A673 (cell line): Measurements from ENCODE around the gene TLE3. TPM values are rescaled to one million over a fixed set of nuclear protein-coding genes. Genes with fewer than 3 reads are reported as not detected.

Source experiments
- BruUV-seq: library from RNA; stranded (reverse); fragments of 400-500 nt; replicated peaks from 2 replicates; lab custom pipeline; 2021; lab: Mats Ljungman, UMichigan
- CTCF ChIA-PET: fragments of 300-600 bp; sonication (Branson Sonifier 250); formaldehyde crosslinking; loops from one replicate; lab custom pipeline; 2022; ENCODE audit warnings: antibody characterized with exemption; lab: Charles Lee
- POLR2A ChIA-PET: fragments of 300-600 bp; sonication (Branson Sonifier 250); formaldehyde crosslinking; loops from one replicate; lab custom pipeline; 2022; ENCODE audit warnings: antibody characterized with exemption; ENCODE audit not compliant: low non-redundant PET; lab: Charles Lee
- DNase-seq: peaks from one replicate; pipeline ENCODE4 v3.0.0-alpha.2; 2015; ENCODE audit warnings: low spot score
- H3K27ac ChIP-seq: fragments of 200-600 bp; sonication (generic); 2 replicates; pipeline ENCODE4 v1.5.1; 2016; ENCODE audit warnings: mixed run types, low read depth, mild to moderate bottlenecking, mixed read lengths, antibody characterized with exemption, low read length; ENCODE audit not compliant: poor library complexity, severe bottlenecking
- H3K27me3 ChIP-seq: fragments of 200-600 bp; sonication (generic); replicated peaks from 2 replicates; pipeline ENCODE4 v1.6.1; 2017; ENCODE audit warnings: mixed run types, low read depth, mild to moderate bottlenecking, mixed read lengths, antibody characterized with exemption, low read length; ENCODE audit not compliant: insufficient read depth, poor library complexity
- H3K36me3 ChIP-seq: fragments of 200-600 bp; sonication (generic); 2 replicates; pipeline ENCODE4 v1.6.1; 2016; ENCODE audit warnings: mixed run types, mild to moderate bottlenecking, mixed read lengths, antibody characterized with exemption, low read length; ENCODE audit not compliant: insufficient read depth, poor library complexity, severe bottlenecking
- H3K4me1 ChIP-seq: fragments of 200-600 bp; sonication (generic); 2 replicates; pipeline ENCODE4 v1.6.1; 2017; ENCODE audit warnings: mixed run types, mild to moderate bottlenecking, mixed read lengths, antibody characterized with exemption, low read length; ENCODE audit not compliant: insufficient read depth, poor library complexity, severe bottlenecking
- H3K4me3 ChIP-seq: fragments of 200-600 bp; sonication (generic); 2 replicates; pipeline ENCODE4 v1.5.1; 2016; ENCODE audit warnings: low read depth, mixed run types, mild to moderate bottlenecking, mixed read lengths, low read length; ENCODE audit not compliant: poor library complexity, severe bottlenecking
- H3K9me3 ChIP-seq: fragments of 200-600 bp; sonication (generic); 2 replicates; pipeline ENCODE4 v1.6.1; 2016; ENCODE audit warnings: mixed run types, low read depth, mild to moderate bottlenecking, mixed read lengths, antibody characterized with exemption, low read length; ENCODE audit not compliant: poor library complexity, severe bottlenecking
- EZH2 ChIP-seq: fragments of 200-600 bp; sonication (generic); IDR thresholded peaks from 2 replicates; pipeline ENCODE4 v1.6.1; 2017; ENCODE audit warnings: borderline replicate concordance, low read depth, mild to moderate bottlenecking, mixed read lengths, antibody characterized with exemption, low read length; ENCODE audit not compliant: poor library complexity, severe bottlenecking
- intact Hi-C: fragments of 100-400 bp; cut with micrococcal nuclease; formaldehyde crosslinking; loops from one replicate; pipeline ENCODE4 v1.10.0; 2022; ENCODE audit not compliant: unreplicated experiment
- total RNA-seq: library from RNA; stranded (reverse); gene quantifications from 2 replicates; pipeline ENCODE4 v1.2.3, GENCODE V29; 2021
- TF ChIP-seq, protein P1 (sequence below): fragments of 300-800, 200-600 bp; sonication (generic); conservative IDR thresholded peaks from 2 replicates; pipeline ENCODE4 v1.5.1; 2017; ENCODE audit warnings: low read depth, mild to moderate bottlenecking, antibody characterized with exemption, low read length, moderate library complexity, mixed read lengths

TLE3 gene
- total RNA-seq, 1 experiment from 2014 or later, result 90.4 TPM

DNA sequence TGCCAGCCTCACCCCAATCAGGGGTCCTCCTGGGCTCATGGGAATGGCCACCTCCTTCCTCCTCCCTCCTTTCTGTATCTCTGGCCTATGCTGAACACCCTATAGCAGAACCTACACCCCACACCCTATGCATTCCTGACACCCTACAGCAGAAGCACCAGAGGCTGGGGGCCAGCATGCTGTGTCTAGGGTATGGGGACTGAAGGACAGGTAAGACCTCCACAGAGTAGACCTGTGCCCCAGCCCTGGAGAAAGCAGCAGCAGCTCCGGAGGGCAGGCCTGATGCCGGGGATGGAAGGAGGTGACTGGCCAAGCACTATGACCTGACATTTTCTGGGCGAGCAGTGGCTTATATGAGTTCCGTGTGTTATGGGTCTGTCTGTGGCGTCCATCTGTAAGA is 66.9 kb downstream of the TLE3 start:
- no peak overlapping the region for H3K27ac ChIP-seq
- no peak for DNase-seq
- H3K4me3 ChIP-seq, result no peak overlapping the region
- no peak for TF ChIP-seq EZH2
- TF ChIP-seq, protein P1, sequence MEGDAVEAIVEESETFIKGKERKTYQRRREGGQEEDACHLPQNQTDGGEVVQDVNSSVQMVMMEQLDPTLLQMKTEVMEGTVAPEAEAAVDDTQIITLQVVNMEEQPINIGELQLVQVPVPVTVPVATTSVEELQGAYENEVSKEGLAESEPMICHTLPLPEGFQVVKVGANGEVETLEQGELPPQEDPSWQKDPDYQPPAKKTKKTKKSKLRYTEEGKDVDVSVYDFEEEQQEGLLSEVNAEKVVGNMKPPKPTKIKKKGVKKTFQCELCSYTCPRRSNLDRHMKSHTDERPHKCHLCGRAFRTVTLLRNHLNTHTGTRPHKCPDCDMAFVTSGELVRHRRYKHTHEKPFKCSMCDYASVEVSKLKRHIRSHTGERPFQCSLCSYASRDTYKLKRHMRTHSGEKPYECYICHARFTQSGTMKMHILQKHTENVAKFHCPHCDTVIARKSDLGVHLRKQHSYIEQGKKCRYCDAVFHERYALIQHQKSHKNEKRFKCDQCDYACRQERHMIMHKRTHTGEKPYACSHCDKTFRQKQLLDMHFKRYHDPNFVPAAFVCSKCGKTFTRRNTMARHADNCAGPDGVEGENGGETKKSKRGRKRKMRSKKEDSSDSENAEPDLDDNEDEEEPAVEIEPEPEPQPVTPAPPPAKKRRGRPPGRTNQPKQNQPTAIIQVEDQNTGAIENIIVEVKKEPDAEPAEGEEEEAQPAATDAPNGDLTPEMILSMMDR, result no peak
- no TSS peak for BruUV-seq
- POLR2A ChIA-PET, result no interaction called here
- H3K4me1 ChIP-seq, result peaks cover 17% of the 10 kb centered on the region
- CTCF ChIA-PET, result no interaction called here
- intact Hi-C loops, result no loop called here
- no peaks in the 10 kb centered on the region for H3K9me3 ChIP-seq
- no peaks in the 10 kb centered on the region for H3K36me3 ChIP-seq
- no peaks in the 10 kb centered on the region for H3K27me3 ChIP-seq

DNA sequence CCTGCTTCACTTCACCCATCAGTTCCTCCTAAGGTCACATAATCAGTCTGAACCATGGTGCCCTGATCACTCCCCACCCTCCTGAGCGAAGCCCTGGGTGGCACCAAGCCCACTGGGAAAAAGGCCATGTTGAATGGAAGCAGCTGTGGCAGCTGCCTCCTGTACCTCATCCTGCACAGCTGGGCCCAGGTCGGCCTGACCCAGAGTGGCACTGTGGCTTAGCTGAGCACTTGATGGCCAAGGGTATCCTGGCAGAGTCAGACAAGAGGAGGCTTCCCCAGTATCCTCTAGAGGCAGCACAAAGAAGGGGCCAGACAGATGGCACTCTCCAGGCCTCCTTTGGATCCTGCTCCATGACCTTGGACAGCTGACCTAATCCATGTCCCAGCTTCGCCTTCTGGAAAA is 68.4 kb downstream of the TLE3 start:
- CTCF ChIA-PET, result no interaction called here
- H3K27ac ChIP-seq, result no peak overlapping the region
- BruUV-seq, result no TSS peak
- H3K27me3 ChIP-seq, result no peaks in the 10 kb centered on the region
- H3K36me3 ChIP-seq, result no peaks in the 10 kb centered on the region
- no peak for TF ChIP-seq EZH2
- TF ChIP-seq, protein P1, result no peak
- POLR2A ChIA-PET, result no interaction called here
- no peak for DNase-seq
- H3K4me3 ChIP-seq, result no peak overlapping the region
- H3K4me1 ChIP-seq, result peaks cover 20% of the 10 kb centered on the region
- no peaks in the 10 kb centered on the region for H3K9me3 ChIP-seq
- intact Hi-C loops, result no loop called here

DNA sequence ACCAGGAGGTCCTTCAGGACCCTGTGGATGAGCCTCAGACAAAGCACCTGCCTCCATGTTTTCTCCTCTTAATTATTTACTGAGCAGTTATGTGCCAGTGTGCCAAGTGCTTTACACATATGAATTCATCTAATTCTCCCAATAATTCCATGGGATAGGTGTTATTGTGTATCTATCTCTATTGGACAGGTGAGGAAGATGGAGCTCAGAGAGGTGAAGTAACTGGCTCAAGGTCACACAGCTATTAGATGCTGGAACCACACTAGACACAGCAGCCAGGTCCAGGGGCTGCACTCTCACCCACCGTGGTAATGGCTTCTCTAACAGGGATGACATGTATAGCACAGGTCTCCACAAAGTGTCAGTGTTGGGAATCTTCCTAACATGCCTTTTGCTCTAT is 70.2 kb downstream of the TLE3 start:
- TF ChIP-seq, protein P1, result no peak
- no peak for TF ChIP-seq EZH2
- Histone ChIP-seq H3K4me3 (no peak overlapping the region), H3K27me3 (no peaks in the 10 kb centered on the region), H3K9me3 (no peaks in the 10 kb centered on the region), H3K36me3 (no peaks in the 10 kb centered on the region), H3K27ac (no peak overlapping the region), H3K4me1 (peaks cover 23% of the 10 kb centered on the region)
- DNase-seq, result no peak
- no TSS peak for BruUV-seq
- intact Hi-C loops, result no loop called here
- ChIA-PET POLR2A (interaction anchor here (0.6 kb wide), 1 partner anchor 279 kb away, joined by 3 read pairs; no protein-coding TSS in a partner anchor), CTCF (no interaction called here)
